ENCODE results near the gene AP4S1. TPM values are rescaled to one million over a fixed set of nuclear protein-coding genes. Genes with fewer than 3 reads are reported as not detected.
"Not testable (repeated sequence)": the region's sequence is repeated elsewhere in the genome, so short reads cannot be mapped to it uniquely, and the experiment has no call there.

Gene AP4S1
- total RNA-seq, 1 donor from 2014 or later: 4.2 TPM

DNA sequence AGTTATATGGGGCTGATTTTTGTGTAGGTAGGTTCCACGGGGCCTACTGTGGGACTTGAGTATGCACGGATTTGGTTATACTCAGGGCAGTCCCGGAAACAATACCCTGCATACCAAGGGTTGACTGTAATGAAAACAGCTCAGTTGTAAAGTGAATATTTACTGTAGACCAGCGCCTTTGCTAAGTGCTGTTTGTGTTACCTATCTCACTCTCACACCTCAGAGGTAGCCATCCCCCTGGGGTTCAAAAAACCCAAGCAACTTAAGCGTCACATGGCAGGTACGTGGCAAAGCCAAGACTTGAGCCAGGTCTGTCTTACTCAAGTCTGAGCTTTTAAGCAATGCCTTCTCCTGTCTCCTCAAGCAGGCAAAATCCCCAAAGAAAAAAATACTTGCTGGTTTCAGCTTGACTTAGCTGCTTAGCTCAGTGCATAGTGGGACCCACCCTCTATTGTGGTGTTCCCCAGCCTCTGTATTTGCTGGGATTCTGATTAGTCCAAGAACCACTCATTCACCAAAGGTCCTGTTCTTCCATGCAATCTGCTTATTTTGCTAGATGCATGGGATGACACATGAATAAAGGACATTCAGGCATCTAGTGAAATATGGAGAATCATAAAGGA, 34.9 kb downstream of the AP4S1 start:
- Histone ChIP-seq H3K27ac (no peak overlapping the region), H3K4me1 (no peaks in the 10 kb centered on the region)
- intact Hi-C loops (cut with DNase I): no loop called here

DNA sequence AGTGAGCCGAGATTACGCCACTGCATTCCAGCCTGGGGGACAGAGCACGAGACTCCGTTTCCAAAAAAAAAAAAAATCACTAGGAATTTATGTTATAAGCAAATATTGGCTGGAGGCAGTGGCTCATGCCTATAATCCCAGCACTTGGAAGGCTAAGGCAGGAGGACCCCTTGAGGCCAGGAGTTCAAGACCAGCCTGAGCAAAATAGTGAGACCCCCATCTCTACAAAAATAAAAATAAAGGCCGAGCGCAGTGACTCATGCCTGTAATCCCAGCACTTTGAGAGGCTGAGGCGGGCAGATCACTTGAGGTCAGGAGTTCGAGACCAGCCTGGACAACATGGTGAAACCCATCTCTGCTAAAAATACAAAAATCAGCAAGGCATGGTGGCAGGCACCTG, 37.5 kb downstream of the AP4S1 start:
- not testable (repeated sequence) for H3K36me3 ChIP-seq

More for the DNA sequence above, 34.9 kb downstream of the AP4S1 start:
- H3K36me3 ChIP-seq: no peaks in the 10 kb centered on the region
- DNase-seq (ENCODE audit: low spot score in 2 of 2): no peak
- H3K4me3 ChIP-seq: no peak overlapping the region
- no peaks in the 10 kb centered on the region for H3K27me3 ChIP-seq
- H3K9me3 ChIP-seq: no peaks in the 10 kb centered on the region
- TF ChIP-seq, protein P1, sequence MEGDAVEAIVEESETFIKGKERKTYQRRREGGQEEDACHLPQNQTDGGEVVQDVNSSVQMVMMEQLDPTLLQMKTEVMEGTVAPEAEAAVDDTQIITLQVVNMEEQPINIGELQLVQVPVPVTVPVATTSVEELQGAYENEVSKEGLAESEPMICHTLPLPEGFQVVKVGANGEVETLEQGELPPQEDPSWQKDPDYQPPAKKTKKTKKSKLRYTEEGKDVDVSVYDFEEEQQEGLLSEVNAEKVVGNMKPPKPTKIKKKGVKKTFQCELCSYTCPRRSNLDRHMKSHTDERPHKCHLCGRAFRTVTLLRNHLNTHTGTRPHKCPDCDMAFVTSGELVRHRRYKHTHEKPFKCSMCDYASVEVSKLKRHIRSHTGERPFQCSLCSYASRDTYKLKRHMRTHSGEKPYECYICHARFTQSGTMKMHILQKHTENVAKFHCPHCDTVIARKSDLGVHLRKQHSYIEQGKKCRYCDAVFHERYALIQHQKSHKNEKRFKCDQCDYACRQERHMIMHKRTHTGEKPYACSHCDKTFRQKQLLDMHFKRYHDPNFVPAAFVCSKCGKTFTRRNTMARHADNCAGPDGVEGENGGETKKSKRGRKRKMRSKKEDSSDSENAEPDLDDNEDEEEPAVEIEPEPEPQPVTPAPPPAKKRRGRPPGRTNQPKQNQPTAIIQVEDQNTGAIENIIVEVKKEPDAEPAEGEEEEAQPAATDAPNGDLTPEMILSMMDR (IDR thresholded peaks at IDR 0.05): no peak

DNA sequence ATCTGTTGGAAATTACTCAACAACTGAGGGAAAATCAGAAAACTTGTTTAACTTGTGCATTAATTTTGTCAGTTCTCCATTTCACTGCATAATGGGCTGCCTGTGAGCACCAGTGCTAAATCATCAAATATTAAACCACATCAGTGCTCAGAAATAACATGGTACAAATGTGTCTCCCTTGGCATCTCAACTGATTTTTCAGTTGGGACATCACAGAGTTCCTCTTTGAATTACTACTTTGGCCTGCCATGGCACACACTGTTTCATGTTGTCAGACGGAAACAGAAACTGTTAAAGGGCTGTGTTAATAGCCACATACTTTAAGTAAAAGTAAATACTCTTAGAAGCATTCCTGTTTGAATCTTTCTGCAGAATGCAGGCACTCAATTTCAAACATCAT, 42.8 kb downstream of the AP4S1 start:
- no peaks in the 10 kb centered on the region for H3K9me3 ChIP-seq
- TF ChIP-seq, protein P1 (IDR thresholded peaks at IDR 0.05): no peak
- intact Hi-C loops (cut with DNase I): no loop called here
- DNase-seq (ENCODE audit: low spot score in 2 of 2): no peak
- no peak overlapping the region for H3K4me3 ChIP-seq
- peaks cover 0 to 7% of the 10 kb centered on the region in 2 donors for H3K36me3 ChIP-seq
- H3K27me3 ChIP-seq: no peaks in the 10 kb centered on the region
- no peak overlapping the region for H3K27ac ChIP-seq
- H3K4me1 ChIP-seq: no peaks in the 10 kb centered on the region

More for the DNA sequence above, 37.5 kb downstream of the AP4S1 start:
- H3K27ac ChIP-seq; H3K9me3 ChIP-seq; H3K4me1 ChIP-seq; H3K4me3 ChIP-seq; intact Hi-C loops (cut with DNase I); H3K27me3 ChIP-seq; DNase-seq (ENCODE audit: low spot score in 2 of 2): not testable (repeated sequence)

GRCh38 chr14:31069343-31069742, 43.9 kb downstream of the AP4S1 start:
- no peak for DNase-seq (ENCODE audit: low spot score in 2 of 2)
- Histone ChIP-seq H3K4me1 (no peaks in the 10 kb centered on the region), H3K4me3 (no peak overlapping the region), H3K36me3 (peaks cover 0 to 7% of the 10 kb centered on the region in 2 donors), H3K9me3 (no peaks in the 10 kb centered on the region), H3K27ac (no peak overlapping the region), H3K27me3 (no peaks in the 10 kb centered on the region)
- TF ChIP-seq, protein P1 (IDR thresholded peaks at IDR 0.05): no peak
- intact Hi-C loops (cut with DNase I): no loop called here

DNA sequence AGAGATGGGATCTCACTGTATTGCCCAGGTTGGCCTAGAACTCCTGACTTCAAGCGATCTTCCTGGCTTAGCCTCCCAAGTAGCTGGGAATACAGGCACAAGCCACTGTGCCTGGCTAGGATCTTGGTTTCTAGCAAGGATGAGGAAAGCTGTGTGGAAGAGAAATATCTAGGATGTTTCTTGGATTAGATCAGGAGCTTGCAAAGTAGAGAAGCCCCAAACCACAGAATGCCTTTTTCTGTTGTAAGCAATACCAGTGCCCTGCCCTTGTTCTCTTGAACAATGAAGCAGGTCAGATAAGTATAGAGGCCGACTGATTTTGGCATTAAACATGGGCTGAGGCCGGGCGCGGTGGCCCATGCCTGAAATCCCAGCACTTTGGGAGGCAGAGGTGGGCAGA, 45.0 kb downstream of the AP4S1 start:
- DNase-seq (ENCODE audit: low spot score in 2 of 2): no peak
- Histone ChIP-seq H3K4me3 (no peak overlapping the region), H3K27ac (no peak overlapping the region), H3K4me1 (no peaks in the 10 kb centered on the region), H3K36me3 (peaks cover 0 to 15% of the 10 kb centered on the region in 2 donors), H3K9me3 (no peaks in the 10 kb centered on the region), H3K27me3 (no peaks in the 10 kb centered on the region)
- intact Hi-C loops (cut with DNase I): no loop called here
- TF ChIP-seq, protein P1 (IDR thresholded peaks at IDR 0.05): no peak

DNA sequence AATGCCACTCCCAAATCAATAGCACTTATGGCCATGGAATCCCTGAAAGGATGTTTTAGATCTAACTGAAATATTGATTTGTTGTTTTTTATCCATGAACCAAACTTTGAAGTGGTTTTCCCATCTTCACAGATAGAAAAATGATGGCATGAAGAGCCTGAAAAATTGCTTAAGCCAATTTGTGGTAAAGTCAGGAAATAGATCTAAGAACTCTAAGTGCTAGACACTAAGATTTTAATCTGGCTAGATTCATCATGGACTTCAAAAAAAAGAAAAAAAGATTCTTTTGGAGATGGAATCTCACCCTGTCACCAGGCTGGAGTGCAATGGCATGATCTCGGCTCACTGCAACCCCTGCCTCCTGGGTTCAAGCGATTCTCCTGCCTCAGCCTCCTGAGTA, 45.7 kb downstream of the AP4S1 start:
- no peak overlapping the region for H3K4me3 ChIP-seq
- intact Hi-C loops (cut with DNase I): no loop called here
- H3K4me1 ChIP-seq: no peaks in the 10 kb centered on the region
- DNase-seq (ENCODE audit: low spot score in 2 of 2): no peak
- H3K27me3 ChIP-seq: no peaks in the 10 kb centered on the region
- H3K27ac ChIP-seq: no peak overlapping the region
- H3K9me3 ChIP-seq: no peaks in the 10 kb centered on the region
- peaks cover 0 to 17% of the 10 kb centered on the region in 2 donors for H3K36me3 ChIP-seq
- TF ChIP-seq, protein P1 (IDR thresholded peaks at IDR 0.05): no peak

All from ascending aorta (tissue), 2 donors.